Breast epithelium (tissue), 4 donors: ENCODE results near the gene BID. TPM values are rescaled to one million over a fixed set of nuclear protein-coding genes. Genes with fewer than 3 reads are reported as not detected.

Experiments
- DNase-seq, 2 donors: peaks; one replicate each; pipeline ENCODE4 v3.0.0-alpha.2; 2019; ENCODE audit warnings: low spot score in 2 of 2
- H3K27ac ChIP-seq, 2 donors: fragments of 200-600 bp; sonication (generic) in 1 of 2; one replicate each; pipeline ENCODE4 v1.5.1; 2016 to 2019; ENCODE audit warnings: mild to moderate bottlenecking in 1 of 2
- H3K27me3 ChIP-seq, 2 donors: fragments of 200-600 bp; sonication (generic) in 1 of 2; one replicate each; pipeline versions ENCODE4 v1.5.1 to v1.6.0; 2017 to 2019; ENCODE audit warnings: control low read depth in 1 of 2, mild to moderate bottlenecking in 1 of 2
- H3K36me3 ChIP-seq: fragments of 200-600 bp; one replicate; pipeline ENCODE4 v1.5.1; 2019
- H3K4me1 ChIP-seq, 2 donors: fragments of 200-600 bp; sonication (generic); one replicate each; pipeline ENCODE4 v1.5.1; 2016 to 2019; ENCODE audit warnings: control low read depth in 1 of 2
- H3K4me3 ChIP-seq, 3 donors: fragments of 200-600 bp; sonication (generic); 1 replicate in 2 of 3; 2 replicates in 1 of 3; pipeline ENCODE4 v1.5.1; 2016 to 2019; ENCODE audit warnings: mild to moderate bottlenecking in 3 of 3, moderate library complexity in 2 of 3
- H3K9me3 ChIP-seq, 2 donors: fragments of 200-600 bp; sonication (generic) in 1 of 2; one replicate each; pipeline ENCODE4 v1.5.1; 2016 to 2019; ENCODE audit warnings: control low read depth in 1 of 2
- CTCF ChIP-seq, 3 donors: fragments of 450-650 bp; IDR thresholded peaks; one replicate each; pipeline ENCODE4 v1.5.1; 2016 to 2017; ENCODE audit warnings: antibody characterized with exemption in 3 of 3, mild to moderate bottlenecking in 3 of 3, moderate library complexity in 3 of 3
- POLR2A ChIP-seq: fragments of 450-650 bp; IDR thresholded peaks from one replicate; pipeline ENCODE4 v1.6.1; 2016; ENCODE audit warnings: antibody characterized with exemption, mild to moderate bottlenecking, moderate library complexity
- POLR2AphosphoS5 ChIP-seq, 3 donors: sonication (generic); formaldehyde crosslinking; IDR thresholded peaks; one replicate each; pipeline ENCODE4 v1.6.1; 2017; ENCODE audit warnings: antibody characterized with exemption in 3 of 3
- intact Hi-C: fragments of 100-400 bp; cut with DNase I; formaldehyde crosslinking; loops from one replicate; pipeline ENCODE4 v1.15.1; 2023; ENCODE audit warnings: low total_unique reads
- total RNA-seq, 3 donors: library from RNA; depleted of rRNA; stranded (reverse); fragments of >200 nt; gene quantifications; one replicate each; pipeline ENCODE4 v1.1.0, GENCODE V29; 2016

Gene BID
- total RNA-seq, 3 donors from 2014 or later: 25.9 to 35.7 (median 29.0) TPM

DNA sequence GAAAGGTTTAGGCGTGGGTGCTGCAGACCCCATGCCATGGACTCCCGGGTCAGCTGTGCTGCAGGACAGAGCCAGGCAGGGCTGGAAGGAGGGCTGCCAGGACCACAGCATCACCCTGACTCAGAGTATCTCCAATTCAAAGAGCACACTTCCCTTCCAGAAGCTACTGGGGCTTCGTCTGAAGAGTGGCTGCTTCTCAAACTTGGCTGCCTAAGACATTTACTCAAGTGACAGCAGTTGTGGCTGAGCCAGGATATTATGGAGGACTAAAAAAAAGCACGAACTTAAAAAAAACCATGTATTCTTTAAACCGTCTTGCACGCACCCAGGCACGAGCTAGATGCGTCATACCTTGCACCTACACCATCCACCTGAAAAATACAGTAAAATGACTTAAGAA, 13.0 kb upstream of the BID start:
- TF ChIP-seq POLR2AphosphoS5 (IDR thresholded peaks at IDR 0.05) (no peak), POLR2A (no peak), CTCF (IDR thresholded peaks at IDR 0.05) (no peak)
- DNase-seq: no peak
- Histone ChIP-seq H3K27me3 (no peaks in the 10 kb centered on the region), H3K9me3 (no peaks in the 10 kb centered on the region), H3K36me3 (no peaks in the 10 kb centered on the region), H3K4me3 (no peak overlapping the region), H3K27ac (peak overlapping the region; percentile 66 to 69), H3K4me1 (peaks cover 0 to 9% of the 10 kb centered on the region in 2 donors)
- intact Hi-C loops: no loop called here

DNA sequence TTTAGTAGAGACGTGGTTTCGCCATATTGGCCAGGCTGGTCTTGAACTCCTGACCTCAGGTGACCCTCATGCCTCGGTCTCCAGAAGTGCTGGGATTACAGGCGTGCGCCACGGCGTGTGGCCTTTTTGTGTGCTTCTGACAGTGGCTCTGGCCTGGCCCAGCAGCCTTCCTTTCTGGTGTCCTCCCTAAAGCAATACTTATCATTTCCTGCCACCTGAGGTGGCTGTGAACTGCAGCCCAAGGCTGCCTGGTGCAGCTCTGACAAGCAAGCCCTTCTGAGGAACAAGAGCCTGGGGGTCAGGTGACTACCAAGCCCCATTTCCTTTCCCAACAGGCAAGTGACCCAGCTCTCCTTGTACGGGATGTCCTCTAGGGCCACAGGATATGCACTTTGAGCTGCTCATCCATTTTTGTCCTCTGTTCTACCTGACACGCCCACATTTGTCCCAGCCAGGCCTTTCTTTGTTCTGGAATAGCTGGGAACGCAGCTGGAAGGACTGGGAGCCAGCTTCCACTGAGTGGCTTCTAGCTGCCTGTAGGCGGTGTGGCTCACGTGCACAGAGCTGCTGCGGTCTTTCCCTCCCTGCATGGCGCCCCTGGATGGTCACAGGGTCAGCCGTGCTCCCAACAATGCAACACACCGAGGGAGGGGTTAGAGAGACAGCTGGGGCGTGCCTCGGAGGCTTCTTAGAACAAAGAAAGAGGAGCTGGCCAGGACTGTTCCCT, 12.3 kb upstream of the BID start:
- Histone ChIP-seq H3K9me3 (no peaks in the 10 kb centered on the region), H3K36me3 (no peaks in the 10 kb centered on the region), H3K27me3 (no peaks in the 10 kb centered on the region), H3K4me1 (peaks cover 0 to 9% of the 10 kb centered on the region in 2 donors), H3K27ac (peak overlapping the region; percentile 66 to 69), H3K4me3 (no peak overlapping the region)
- DNase-seq: peak in 1 of 2 donors; percentile 75
- no peak for TF ChIP-seq CTCF (IDR thresholded peaks at IDR 0.05)
- TF ChIP-seq POLR2AphosphoS5 (IDR thresholded peaks at IDR 0.05): peak in 2 of 3 donors; percentile 17 to 62
- TF ChIP-seq POLR2A: no peak
- intact Hi-C loops: no loop called here

- Histone ChIP-seq H3K27ac (peak overlapping the region in 1 of 2 donors; percentile 23), H3K4me1 (peaks cover 0 to 13% of the 10 kb centered on the region in 2 donors), H3K9me3 (no peaks in the 10 kb centered on the region), H3K36me3 (no peaks in the 10 kb centered on the region), H3K27me3 (no peaks in the 10 kb centered on the region), H3K4me3 (no peak overlapping the region)
- TF ChIP-seq POLR2AphosphoS5 (IDR thresholded peaks at IDR 0.05): no peak
- peak in 2 of 3 donors; percentile 22 to 27 for TF ChIP-seq CTCF (IDR thresholded peaks at IDR 0.05)
- DNase-seq: no peak
- intact Hi-C loops: no loop called here
Observed at GRCh38 chr22:17785185-17786184, 11.2 kb upstream of the BID start.

DNA sequence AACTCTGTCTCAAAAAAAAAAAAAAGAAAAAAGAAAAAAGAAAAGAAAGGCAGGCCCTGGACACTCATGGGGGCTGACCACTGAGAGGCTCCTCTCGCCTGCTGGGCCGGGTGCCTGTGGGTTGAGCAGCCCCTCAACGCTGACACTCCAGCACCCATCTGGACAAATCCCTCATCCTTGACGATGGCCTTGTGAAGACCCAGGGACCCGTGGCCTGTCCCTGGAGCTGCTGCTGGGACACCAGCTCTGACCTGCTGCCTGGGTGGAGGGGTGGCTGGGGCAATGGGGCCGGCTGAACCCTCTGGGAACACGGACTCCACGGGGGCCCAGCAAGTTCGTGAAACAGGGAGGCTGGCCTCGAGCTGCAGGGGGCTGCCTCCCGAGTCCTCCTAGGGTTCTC, 10.5 kb upstream of the BID start:
- Histone ChIP-seq H3K36me3 (no peaks in the 10 kb centered on the region), H3K27me3 (no peaks in the 10 kb centered on the region), H3K9me3 (no peaks in the 10 kb centered on the region), H3K4me1 (peaks cover 0 to 13% of the 10 kb centered on the region in 2 donors), H3K4me3 (no peak overlapping the region), H3K27ac (no peak overlapping the region)
- DNase-seq: no peak
- TF ChIP-seq CTCF (IDR thresholded peaks at IDR 0.05) (no peak), POLR2AphosphoS5 (IDR thresholded peaks at IDR 0.05) (no peak), POLR2A (no peak)
- intact Hi-C loops: no loop called here
